ENCODE measurements around the gene CCDC83. TPM values are rescaled to one million over a fixed set of nuclear protein-coding genes. Genes with fewer than 3 reads are reported as not detected.

The CCDC83 gene
- total RNA-seq, 4 donors from 2014 or later = not detected

GRCh38 chr11:85946221-85946620 is 91.0 kb downstream of the CCDC83 start:
- no peak overlapping the region for H3K4me3 ChIP-seq
- H3K9me3 ChIP-seq = no peaks in the 10 kb centered on the region
- DNase-seq = no peak
- no peaks in the 10 kb centered on the region for H3K36me3 ChIP-seq
- H3K27ac ChIP-seq = no peak overlapping the region
- peaks cover 0 to 23% of the 10 kb centered on the region in 2 donors for H3K4me1 ChIP-seq
- TF ChIP-seq POLR2A (IDR thresholded peaks at IDR 0.05) (no peak), CTCF (IDR thresholded peaks at IDR 0.05 in 4 of 5, conservative IDR thresholded peaks at IDR 0.05 in 1 of 5) (no peak)
- ATAC-seq = no peak
- intact Hi-C loops (cut with DNase I; ENCODE audit: low total_unique reads) (loop anchor here (10.0 kb wide), 1 partner anchor 349 kb away; no protein-coding TSS in a partner anchor), in situ Hi-C loops (cut with MboI; ENCODE audit: low sequenced_read_pairs in 4 of 4) (loop anchor here in 1 of 4 donors (10.0 kb wide), 1 partner anchor 269 kb away; no protein-coding TSS in a partner anchor)
- H3K27me3 ChIP-seq = no peaks in the 10 kb centered on the region

GRCh38 chr11:85947431-85948272 is 92.5 kb downstream of the CCDC83 start:
- no peak overlapping the region for H3K4me3 ChIP-seq
- H3K27me3 ChIP-seq = no peaks in the 10 kb centered on the region
- intact Hi-C loops (cut with DNase I; ENCODE audit: low total_unique reads) = loop anchor here (10.0 kb wide), 1 partner anchor 347 kb away; no protein-coding TSS in a partner anchor
- no peak for DNase-seq
- ATAC-seq = peak; percentile 67 to 73
- H3K36me3 ChIP-seq = no peaks in the 10 kb centered on the region
- in situ Hi-C loops (cut with MboI; ENCODE audit: low sequenced_read_pairs in 4 of 4) = loop anchor here in 1 of 4 donors (10.0 kb wide), 1 partner anchor 267 kb away; no protein-coding TSS in a partner anchor
- H3K27ac ChIP-seq = peak overlapping the region; percentile 24 to 46 (median 39)
- peaks cover 0 to 23% of the 10 kb centered on the region in 2 donors for H3K4me1 ChIP-seq
- H3K9me3 ChIP-seq = no peaks in the 10 kb centered on the region
- TF ChIP-seq POLR2A (IDR thresholded peaks at IDR 0.05) = no peak
- no peak for TF ChIP-seq CTCF (IDR thresholded peaks at IDR 0.05 in 4 of 5, conservative IDR thresholded peaks at IDR 0.05 in 1 of 5)

- DNase-seq (no peak), ATAC-seq (no peak)
- Histone ChIP-seq H3K4me3 (no peak overlapping the region), H3K36me3 (no peaks in the 10 kb centered on the region), H3K27me3 (no peaks in the 10 kb centered on the region), H3K4me1 (peaks cover 0 to 23% of the 10 kb centered on the region in 2 donors), H3K27ac (no peak overlapping the region), H3K9me3 (no peaks in the 10 kb centered on the region)
- in situ Hi-C loops (cut with MboI; ENCODE audit: low sequenced_read_pairs in 4 of 4) (loop anchor here in 1 of 4 donors (10.0 kb wide), 1 partner anchor 266 kb away; no protein-coding TSS in a partner anchor), intact Hi-C loops (cut with DNase I; ENCODE audit: low total_unique reads) (loop anchor here (10.0 kb wide), 1 partner anchor 346 kb away; no protein-coding TSS in a partner anchor)
- TF ChIP-seq CTCF (IDR thresholded peaks at IDR 0.05 in 4 of 5, conservative IDR thresholded peaks at IDR 0.05 in 1 of 5) (no peak), POLR2A (IDR thresholded peaks at IDR 0.05) (no peak)
Measured at GRCh38 chr11:85948884-85949283, 93.7 kb downstream of the CCDC83 start.

- TF ChIP-seq CTCF (IDR thresholded peaks at IDR 0.05 in 4 of 5, conservative IDR thresholded peaks at IDR 0.05 in 1 of 5) (no peak), POLR2A (IDR thresholded peaks at IDR 0.05) (no peak)
- H3K4me3 ChIP-seq = no peak overlapping the region
- H3K27me3 ChIP-seq = no peaks in the 10 kb centered on the region
- intact Hi-C loops (cut with DNase I; ENCODE audit: low total_unique reads) (loop anchor here (10.0 kb wide), 1 partner anchor 345 kb away; no protein-coding TSS in a partner anchor), in situ Hi-C loops (cut with MboI; ENCODE audit: low sequenced_read_pairs in 4 of 4) (loop anchor here in 1 of 4 donors (10.0 kb wide), 1 partner anchor 265 kb away; no protein-coding TSS in a partner anchor)
- H3K9me3 ChIP-seq = no peaks in the 10 kb centered on the region
- H3K4me1 ChIP-seq = peaks cover 6 to 25% of the 10 kb centered on the region in 2 donors
- no peaks in the 10 kb centered on the region for H3K36me3 ChIP-seq
- no peak overlapping the region for H3K27ac ChIP-seq
- DNase-seq = no peak
- ATAC-seq = no peak
Measured at GRCh38 chr11:85949798-85950197, 94.6 kb downstream of the CCDC83 start.

Data from gastrocnemius medialis (tissue), 4 donors.